Fibroblast of pulmonary artery (primary cell): Measurements from ENCODE around the gene TEAD1.

Source experiments
- DNase-seq: peaks from one replicate; pipeline ENCODE4 v3.0.0-alpha.2; 2010; ENCODE audit warnings: low read depth
- H3K4me3 ChIP-seq: replicated peaks from 2 replicates; pipeline ENCODE4 v1.5.1; 2011; ENCODE audit warnings: low read depth, mild to moderate bottlenecking, control low read depth, low read length, moderate library complexity
- CTCF ChIP-seq: IDR thresholded peaks from 2 replicates; pipeline ENCODE4 v1.5.1; 2011; ENCODE audit warnings: mild to moderate bottlenecking, control low read depth, low read length, inconsistent platforms; ENCODE audit errors: missing control alignments

The TEAD1 gene

GRCh38 chr11:12749442-12749841, 75.2 kb downstream of the TEAD1 start:
- TF ChIP-seq CTCF, result no peak
- no peak for DNase-seq
- no peak overlapping the region for H3K4me3 ChIP-seq

GRCh38 chr11:12750181-12750580, 76.0 kb downstream of the TEAD1 start:
- TF ChIP-seq CTCF, result no peak
- H3K4me3 ChIP-seq, result no peak overlapping the region
- DNase-seq, result no peak

GRCh38 chr11:12752868-12753524, 78.8 kb downstream of the TEAD1 start:
- no peak overlapping the region for H3K4me3 ChIP-seq
- DNase-seq, result no peak
- peak; percentile 13 for TF ChIP-seq CTCF

GRCh38 chr11:12754021-12754420, 79.8 kb downstream of the TEAD1 start:
- H3K4me3 ChIP-seq, result no peak overlapping the region
- TF ChIP-seq CTCF, result no peak
- no peak for DNase-seq

- no peak for DNase-seq
- no peak overlapping the region for H3K4me3 ChIP-seq
- no peak for TF ChIP-seq CTCF
These were observed 80.5 kb downstream of the TEAD1 start for GRCh38 chr11:12754582-12755234.

GRCh38 chr11:12755510-12756453, 81.6 kb downstream of the TEAD1 start:
- no peak for DNase-seq
- TF ChIP-seq CTCF, result no peak
- no peak overlapping the region for H3K4me3 ChIP-seq
